Activated T-helper 1 cell treated with anti-CD3 and anti-CD28 coated beads, Interleukin-12 subunit alpha, Interleukin-12 subunit beta, Interleukin-2, Interleukin-4 antibody, amounts not matched to agents 30 ng/mL and 10 ng/mL and 1 ng/mL, durations not matched to agents 14 hours and 24 hours and 36 hours (primary cell): Measurements from ENCODE around the gene HECW1. TPM values are rescaled to one million over a fixed set of nuclear protein-coding genes. Genes with fewer than 3 reads are reported as not detected.

Experiments
- DNase-seq: peaks from one replicate; pipeline ENCODE4 v3.0.0; 2021; ENCODE audit warnings: low spot score
- H3K27ac Mint-ChIP-seq: one replicate; pipeline ENCODE4 v1.8.0; 2021; ENCODE audit warnings: mild to moderate bottlenecking, mixed read lengths
- H3K27me3 Mint-ChIP-seq: one replicate; pipeline ENCODE4 v1.8.0; 2022; ENCODE audit warnings: mild to moderate bottlenecking, moderate library complexity, mixed read lengths; ENCODE audit not compliant: insufficient read depth
- H3K36me3 Mint-ChIP-seq: one replicate; pipeline ENCODE4 v1.8.0; 2021; ENCODE audit warnings: low read depth, mixed read lengths
- H3K4me1 Mint-ChIP-seq: one replicate; pipeline ENCODE4 v1.8.0; 2021; ENCODE audit warnings: low read depth, mixed read lengths
- H3K4me3 Mint-ChIP-seq: one replicate; pipeline ENCODE4 v1.8.0; 2021; ENCODE audit warnings: mild to moderate bottlenecking, moderate library complexity, mixed read lengths
- H3K9me3 Mint-ChIP-seq: one replicate; pipeline ENCODE4 v1.8.0; 2021; ENCODE audit warnings: mixed read lengths
- intact Hi-C: fragments of 100-400 bp; cut with micrococcal nuclease; formaldehyde crosslinking; loops from one replicate; pipeline ENCODE4 v1.15.1; 2024
- total RNA-seq: library from RNA; stranded (reverse); gene quantifications from 2 replicates; pipeline ENCODE4 v1.2.3, GENCODE V29; 2022

The HECW1 gene
- total RNA-seq, 1 donor from 2014 or later = not detected

DNA sequence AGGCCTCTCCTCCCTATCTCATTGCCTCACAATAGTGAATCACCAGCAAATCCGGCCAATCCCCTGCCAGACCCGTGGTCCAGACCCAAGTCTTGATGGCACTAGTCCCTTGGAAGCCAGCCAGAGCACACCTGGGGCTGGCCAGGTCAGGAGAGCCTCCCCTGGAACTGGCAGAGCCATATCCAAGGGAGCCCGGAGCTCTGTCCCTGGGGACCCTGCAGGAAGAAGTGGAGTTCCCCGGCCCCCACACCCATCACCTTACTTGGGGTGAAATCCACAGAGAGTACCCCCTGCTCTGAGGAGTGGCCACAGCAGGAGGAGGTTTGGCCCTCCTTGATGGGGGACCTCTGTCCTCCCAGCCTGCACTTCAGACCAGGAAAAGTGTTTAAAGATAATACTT lies 122.5 kb downstream of the HECW1 start:
- H3K4me3 Mint-ChIP-seq = no peak overlapping the region
- H3K27me3 Mint-ChIP-seq = peaks cover 19% of the 10 kb centered on the region
- no peaks in the 10 kb centered on the region for H3K9me3 Mint-ChIP-seq
- H3K4me1 Mint-ChIP-seq = no peaks in the 10 kb centered on the region
- intact Hi-C loops = no loop called here
- no peaks in the 10 kb centered on the region for H3K36me3 Mint-ChIP-seq
- no peak overlapping the region for H3K27ac Mint-ChIP-seq
- no peak for DNase-seq

DNA sequence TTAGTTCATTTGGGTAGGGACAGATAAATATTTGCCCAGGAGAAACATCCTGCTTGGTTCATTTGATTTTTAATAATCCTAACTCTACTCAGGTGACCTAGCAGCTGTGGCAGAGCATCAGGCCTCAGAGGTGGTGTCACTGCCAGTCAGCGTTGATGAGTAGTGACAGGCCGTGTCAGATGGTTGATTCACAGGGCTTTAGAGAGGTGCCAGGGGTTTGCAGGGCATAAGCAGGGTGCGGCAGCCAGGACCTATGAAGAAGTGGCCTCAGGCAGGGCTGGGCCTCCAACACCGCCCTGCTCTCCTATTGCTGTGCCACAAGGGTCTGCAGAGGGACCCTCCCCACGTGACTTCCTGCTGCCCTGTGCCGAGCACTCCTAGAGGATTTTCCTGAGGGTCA lies 128.1 kb downstream of the HECW1 start:
- Mint-ChIP-seq H3K4me1 (no peaks in the 10 kb centered on the region), H3K9me3 (no peaks in the 10 kb centered on the region), H3K4me3 (no peak overlapping the region), H3K27me3 (no peaks in the 10 kb centered on the region), H3K27ac (no peak overlapping the region), H3K36me3 (no peaks in the 10 kb centered on the region)
- intact Hi-C loops = no loop called here
- DNase-seq = no peak

DNA sequence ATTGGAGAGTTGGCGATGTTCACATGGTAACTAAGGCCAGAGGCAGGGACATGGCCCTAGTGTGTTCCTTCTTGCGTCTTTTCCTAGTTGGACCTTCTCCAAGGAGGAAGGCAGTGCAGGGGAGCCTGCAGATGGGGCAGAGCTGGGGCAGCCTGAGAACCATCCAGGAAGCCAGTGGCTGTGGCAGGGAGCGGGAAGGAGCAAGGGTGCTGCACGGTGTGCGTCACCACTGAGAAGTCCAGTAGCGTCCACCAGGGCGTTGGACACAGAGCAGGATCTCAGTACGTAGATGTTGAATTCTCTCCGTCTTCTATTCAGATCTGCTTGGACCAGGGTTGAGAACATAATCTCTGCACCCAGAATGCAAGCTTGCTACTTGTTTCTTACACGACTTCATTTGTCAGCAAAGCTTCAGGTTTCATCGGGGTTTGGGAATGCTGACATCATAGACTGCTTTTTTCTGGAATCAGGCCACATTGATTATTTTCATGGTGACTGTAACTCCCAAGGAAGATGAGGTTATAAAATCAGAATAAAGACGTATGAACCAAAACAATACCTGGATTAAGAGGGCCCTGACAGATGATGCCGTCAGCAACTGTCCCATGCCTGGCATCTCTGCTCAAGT lies 130.3 kb downstream of the HECW1 start:
- Mint-ChIP-seq H3K9me3 (no peaks in the 10 kb centered on the region), H3K4me3 (no peak overlapping the region), H3K4me1 (no peaks in the 10 kb centered on the region), H3K27ac (no peak overlapping the region), H3K36me3 (no peaks in the 10 kb centered on the region), H3K27me3 (no peaks in the 10 kb centered on the region)
- no peak for DNase-seq
- intact Hi-C loops = no loop called here

DNA sequence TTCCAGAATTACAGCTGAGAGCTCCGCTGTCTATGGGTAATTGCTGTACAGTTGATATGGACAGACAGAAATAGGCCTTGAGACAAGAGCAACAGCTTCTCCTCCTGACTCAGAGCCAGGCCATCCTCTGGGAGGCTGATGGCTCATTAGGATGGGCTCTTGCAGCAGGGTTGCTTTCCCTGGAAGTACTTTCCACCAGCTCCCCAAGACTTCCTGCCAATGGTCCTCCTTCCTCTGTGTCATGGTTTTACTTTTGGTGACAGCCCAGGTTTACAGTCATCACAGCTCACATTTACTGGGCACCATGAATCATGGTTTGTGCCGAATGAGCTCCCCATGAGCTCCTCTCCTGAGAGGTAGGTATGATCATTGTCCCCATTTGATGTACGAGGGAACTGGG lies 131.8 kb downstream of the HECW1 start:
- intact Hi-C loops = no loop called here
- Mint-ChIP-seq H3K27me3 (no peaks in the 10 kb centered on the region), H3K27ac (no peak overlapping the region), H3K36me3 (no peaks in the 10 kb centered on the region), H3K4me1 (no peaks in the 10 kb centered on the region), H3K4me3 (no peak overlapping the region), H3K9me3 (no peaks in the 10 kb centered on the region)
- no peak for DNase-seq

DNA sequence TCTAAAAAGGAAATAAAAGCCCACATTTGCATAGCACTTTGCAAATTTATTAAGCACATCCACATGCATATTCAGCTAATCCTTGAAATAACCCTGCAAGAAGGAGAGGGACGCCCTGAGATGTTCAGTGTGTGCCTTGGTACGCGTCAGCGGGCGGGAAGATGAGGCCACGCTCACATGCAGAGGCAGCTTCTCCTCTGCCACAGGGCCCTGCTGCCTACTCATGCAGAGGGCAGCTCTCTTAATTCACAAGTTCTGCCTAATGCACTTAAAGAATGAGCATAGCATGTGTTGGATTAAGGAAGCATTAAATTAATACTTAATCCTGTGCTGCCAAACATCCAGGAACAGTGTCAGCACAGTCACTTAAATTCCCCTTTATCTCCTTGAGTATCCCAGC lies 132.3 kb downstream of the HECW1 start:
- Mint-ChIP-seq H3K9me3 (no peaks in the 10 kb centered on the region), H3K4me3 (no peak overlapping the region), H3K27me3 (no peaks in the 10 kb centered on the region), H3K4me1 (no peaks in the 10 kb centered on the region), H3K27ac (no peak overlapping the region), H3K36me3 (no peaks in the 10 kb centered on the region)
- intact Hi-C loops = no loop called here
- no peak for DNase-seq

DNA sequence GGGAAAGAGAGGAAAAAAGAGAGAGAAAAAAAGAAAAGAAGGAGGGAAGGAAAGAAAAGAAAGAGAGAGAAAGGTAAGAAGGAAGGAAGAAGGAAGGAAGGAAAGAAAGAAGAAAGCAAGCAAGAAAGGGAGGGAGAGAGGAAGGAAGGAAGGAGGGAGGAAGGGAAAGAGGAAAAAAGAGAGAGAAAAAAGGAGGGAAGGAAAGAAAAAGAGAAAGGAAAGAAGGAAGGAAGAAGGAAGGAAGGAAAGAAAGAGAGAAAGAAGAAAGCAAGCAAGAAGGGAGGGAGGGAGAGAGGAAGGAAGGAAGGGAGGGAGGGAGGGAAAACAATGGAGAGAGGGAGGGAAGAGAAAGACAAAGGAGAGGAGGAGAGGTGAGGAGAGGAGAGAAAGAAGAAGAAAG lies 135.3 kb downstream of the HECW1 start:
- H3K36me3 Mint-ChIP-seq = no peaks in the 10 kb centered on the region
- H3K27ac Mint-ChIP-seq = no peak overlapping the region
- no peak for DNase-seq
- intact Hi-C loops = no loop called here
- H3K4me1 Mint-ChIP-seq = no peaks in the 10 kb centered on the region
- no peaks in the 10 kb centered on the region for H3K9me3 Mint-ChIP-seq
- peaks cover 3% of the 10 kb centered on the region for H3K27me3 Mint-ChIP-seq
- no peak overlapping the region for H3K4me3 Mint-ChIP-seq

DNA sequence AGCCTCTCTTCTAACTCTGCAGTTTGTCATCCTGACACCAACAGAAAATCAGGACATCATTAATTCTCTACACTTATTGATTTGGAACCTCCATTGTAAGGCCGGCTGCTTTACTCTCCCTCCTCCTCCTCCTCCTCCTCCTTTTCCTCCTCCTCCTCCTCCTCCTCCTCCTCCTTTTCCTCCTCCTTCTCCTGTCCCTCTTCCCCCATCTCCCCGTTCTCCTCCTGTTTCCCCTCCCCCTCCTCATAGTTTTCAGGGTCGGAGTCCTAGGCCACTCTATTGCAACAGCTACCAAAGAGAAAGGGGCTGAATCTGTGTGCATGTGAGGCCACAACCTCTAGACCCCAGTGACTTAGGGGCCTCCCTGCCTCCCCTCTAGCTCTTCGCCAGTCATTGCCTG lies 136.1 kb downstream of the HECW1 start:
- Mint-ChIP-seq H3K4me3 (no peak overlapping the region), H3K27ac (no peak overlapping the region), H3K4me1 (no peaks in the 10 kb centered on the region), H3K36me3 (no peaks in the 10 kb centered on the region), H3K9me3 (no peaks in the 10 kb centered on the region), H3K27me3 (peaks cover 3% of the 10 kb centered on the region)
- intact Hi-C loops = no loop called here
- no peak for DNase-seq

DNA sequence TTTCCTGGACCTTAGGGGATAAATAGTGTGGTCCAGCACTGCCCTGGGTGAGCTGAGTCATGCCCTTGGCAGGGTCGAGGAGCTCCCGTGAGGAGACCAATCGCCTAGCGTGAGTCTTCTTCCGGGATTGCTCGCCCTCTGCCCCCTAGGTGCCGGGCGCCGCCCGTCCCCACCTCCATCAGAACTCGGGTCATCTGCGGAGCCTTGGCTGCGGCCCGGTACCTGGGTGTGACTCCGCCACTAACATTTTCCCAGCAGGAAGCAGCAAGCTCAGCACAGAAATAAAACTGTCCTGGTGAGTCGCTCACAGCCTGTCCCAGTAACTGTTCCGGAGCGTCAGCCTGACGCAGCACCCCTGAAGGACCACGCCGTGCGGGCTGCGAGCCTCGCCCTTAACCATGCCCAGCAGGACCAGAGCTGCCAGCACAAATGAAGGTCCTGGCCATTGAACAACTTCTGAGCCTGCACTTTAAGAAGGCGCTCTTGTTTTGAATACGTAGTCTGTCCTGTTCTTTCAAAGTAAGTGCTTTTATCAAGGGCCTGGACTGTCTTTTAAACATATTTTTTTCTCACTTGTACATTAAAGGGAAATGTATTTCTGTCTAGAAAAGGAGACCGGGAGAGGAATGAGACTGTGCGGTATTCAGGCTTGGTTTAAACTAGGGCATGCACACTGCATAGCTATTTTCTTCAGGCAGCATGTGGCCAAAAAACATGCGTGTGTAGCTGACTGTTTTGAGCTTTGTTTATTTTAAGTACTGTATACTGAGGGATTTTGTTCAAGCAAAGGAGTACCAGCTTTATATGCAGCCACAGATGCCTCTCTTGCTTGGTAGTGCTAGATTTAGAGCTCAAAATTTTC lies 136.7 kb downstream of the HECW1 start:
- intact Hi-C loops = no loop called here
- H3K27me3 Mint-ChIP-seq = peaks cover 3% of the 10 kb centered on the region
- DNase-seq = no peak
- H3K4me1 Mint-ChIP-seq = no peaks in the 10 kb centered on the region
- no peaks in the 10 kb centered on the region for H3K9me3 Mint-ChIP-seq
- no peaks in the 10 kb centered on the region for H3K36me3 Mint-ChIP-seq
- no peak overlapping the region for H3K4me3 Mint-ChIP-seq
- H3K27ac Mint-ChIP-seq = no peak overlapping the region

DNA sequence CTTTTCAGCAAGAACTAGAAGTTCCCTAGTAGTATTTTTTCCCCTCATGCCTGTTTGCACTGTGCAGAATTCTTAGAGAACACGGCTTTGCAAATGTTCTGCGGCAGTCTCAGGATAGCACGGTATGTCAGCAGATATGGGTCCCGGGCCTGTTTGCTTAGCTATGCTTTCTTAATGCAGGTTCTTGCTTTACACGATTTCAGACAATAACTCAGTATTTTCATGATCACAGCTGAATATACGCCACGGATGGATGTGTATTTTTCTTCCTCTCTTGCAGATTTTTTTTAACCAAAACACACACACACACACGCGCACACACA lies 137.3 kb downstream of the HECW1 start:
- intact Hi-C loops = no loop called here
- H3K4me1 Mint-ChIP-seq = no peaks in the 10 kb centered on the region
- H3K27ac Mint-ChIP-seq = no peak overlapping the region
- no peaks in the 10 kb centered on the region for H3K9me3 Mint-ChIP-seq
- no peak overlapping the region for H3K4me3 Mint-ChIP-seq
- DNase-seq = no peak
- H3K36me3 Mint-ChIP-seq = no peaks in the 10 kb centered on the region
- peaks cover 3% of the 10 kb centered on the region for H3K27me3 Mint-ChIP-seq

DNA sequence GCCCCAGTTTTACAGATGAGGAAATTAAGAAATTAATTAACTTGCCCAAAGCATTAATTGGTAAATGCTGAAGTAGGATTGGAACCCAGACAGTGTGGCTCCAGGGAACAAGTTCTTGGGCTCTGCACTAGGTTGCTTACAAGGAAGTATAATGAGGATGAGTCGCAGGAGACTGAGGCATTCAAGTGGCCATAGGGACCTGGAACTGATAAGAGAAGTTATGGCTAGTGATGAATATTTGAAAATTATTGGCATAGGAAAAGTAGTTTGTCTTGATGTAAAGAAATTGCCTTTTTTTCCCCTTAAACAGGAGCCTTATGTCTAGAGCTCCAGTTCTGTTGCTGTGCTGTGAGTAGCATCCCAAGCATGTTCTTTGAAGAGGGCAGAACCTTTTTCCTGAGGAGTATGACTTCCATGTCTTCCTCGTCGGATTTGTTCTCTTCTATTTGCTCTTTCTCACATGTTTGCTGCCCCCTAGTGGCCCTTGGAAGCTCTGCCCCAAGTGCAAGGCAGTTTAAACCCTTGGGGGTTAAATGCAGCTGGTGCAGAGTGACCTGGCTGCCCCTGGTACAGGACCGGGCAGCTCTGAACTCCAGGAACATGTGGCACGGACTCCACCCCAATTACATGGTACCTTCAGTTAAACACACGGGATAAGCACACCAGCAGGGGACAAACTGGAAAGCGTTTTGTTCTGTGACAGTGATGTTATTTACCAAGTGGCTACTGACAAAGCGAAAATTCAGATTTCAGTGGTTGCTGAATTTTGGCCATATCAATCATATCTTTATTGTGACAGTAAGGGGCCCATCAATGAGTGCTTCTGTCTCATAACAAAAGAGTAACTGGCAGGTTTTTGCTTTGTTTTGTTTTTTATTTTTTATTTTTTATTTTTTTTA lies 148.8 kb downstream of the HECW1 start:
- Mint-ChIP-seq H3K27ac (no peak overlapping the region), H3K4me1 (no peaks in the 10 kb centered on the region), H3K4me3 (no peak overlapping the region), H3K9me3 (no peaks in the 10 kb centered on the region), H3K36me3 (no peaks in the 10 kb centered on the region), H3K27me3 (peaks cover 10% of the 10 kb centered on the region)
- intact Hi-C loops = loop anchor here (1.0 to 2.0 kb wide), 4 partner anchors 320 to 1318 kb away; no protein-coding TSS in a partner anchor
- DNase-seq = peak; percentile 52

DNA sequence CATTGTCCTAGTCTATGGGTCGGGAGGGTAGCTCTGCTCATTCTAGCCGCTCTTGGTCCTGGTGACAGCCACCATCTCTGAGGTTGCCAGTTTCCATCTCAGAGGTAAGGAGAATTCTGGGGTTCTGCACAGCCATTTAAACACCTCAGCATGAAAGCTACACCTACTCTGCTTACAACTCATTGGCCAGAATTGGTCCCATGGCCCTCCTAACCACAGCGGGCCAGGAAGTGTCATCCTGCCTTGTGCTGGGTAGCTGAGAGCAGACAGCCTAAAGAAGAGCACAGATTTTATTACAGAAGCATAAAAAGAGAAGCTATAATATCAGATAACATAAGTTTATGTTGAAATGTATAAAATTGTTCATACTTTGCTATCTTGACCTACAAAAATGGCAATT lies 152.7 kb downstream of the HECW1 start:
- no peaks in the 10 kb centered on the region for H3K4me1 Mint-ChIP-seq
- H3K27me3 Mint-ChIP-seq = peaks cover 18% of the 10 kb centered on the region
- no peak overlapping the region for H3K4me3 Mint-ChIP-seq
- no peaks in the 10 kb centered on the region for H3K9me3 Mint-ChIP-seq
- DNase-seq = no peak
- H3K27ac Mint-ChIP-seq = no peak overlapping the region
- H3K36me3 Mint-ChIP-seq = no peaks in the 10 kb centered on the region
- intact Hi-C loops = no loop called here

DNA sequence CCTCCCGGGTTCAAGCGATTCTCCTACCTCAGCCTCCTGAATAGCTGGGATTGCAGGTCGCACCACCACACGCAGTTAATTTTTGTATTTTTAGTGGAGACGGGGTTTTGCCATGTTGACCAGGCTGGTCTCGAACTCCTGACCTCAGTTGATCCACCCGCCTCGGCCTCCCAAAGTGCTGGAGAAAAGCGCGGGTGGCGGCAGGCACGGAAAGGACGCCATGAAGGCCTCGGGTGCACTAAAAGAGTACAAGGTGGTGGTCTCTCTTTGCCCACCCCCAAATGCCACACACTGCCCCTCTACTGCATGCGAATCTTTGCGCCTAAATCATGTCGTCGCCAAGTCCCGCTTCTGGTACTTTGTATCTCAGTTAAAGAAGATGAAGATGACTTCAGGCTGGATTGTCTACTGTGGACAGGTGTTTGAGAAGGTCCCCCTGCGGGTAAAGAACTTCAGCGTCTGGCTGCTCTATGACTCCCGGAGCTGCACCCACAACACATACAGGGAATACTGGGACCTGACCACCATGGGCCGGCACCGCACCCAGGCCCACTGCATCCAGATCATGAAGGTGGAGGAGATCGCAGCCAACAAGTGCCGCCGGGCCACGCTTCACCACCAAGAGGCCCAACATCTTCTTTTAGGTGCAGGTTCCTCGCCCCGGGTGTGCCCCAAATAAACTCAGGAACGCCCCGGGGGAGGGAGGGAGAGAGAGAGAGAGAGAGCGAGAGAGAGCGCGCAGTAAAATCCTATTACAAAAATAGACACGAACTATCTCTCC lies 161.7 kb downstream of the HECW1 start:
- Mint-ChIP-seq H3K27me3 (peaks cover 6% of the 10 kb centered on the region), H3K4me3 (no peak overlapping the region), H3K27ac (no peak overlapping the region), H3K9me3 (no peaks in the 10 kb centered on the region), H3K4me1 (no peaks in the 10 kb centered on the region), H3K36me3 (no peaks in the 10 kb centered on the region)
- DNase-seq = no peak
- intact Hi-C loops = no loop called here
